Naive thymus-derived CD4-positive, alpha-beta T cell (primary cell): ENCODE data around the gene MPRIP. TPM values are rescaled to one million over a fixed set of nuclear protein-coding genes. Genes with fewer than 3 reads are reported as not detected.
"Not testable (repeated sequence)": the region's sequence is repeated elsewhere in the genome, so short reads cannot be mapped to it uniquely, and the experiment has no call there.

ENCODE experiments used
- ATAC-seq: fragments of 150-1000 bp; cut with Tn5 transposase; 2 replicates; pipeline ENCODE4 v1.10.0; 2021; ENCODE audit warnings: mild to moderate bottlenecking, moderate library complexity
- CTCF ChIA-PET: fragments of 350-600 bp; sonication (Branson Sonifier 250); formaldehyde crosslinking; loops from one replicate; lab custom pipeline; 2021; ENCODE audit warnings: antibody characterized with exemption; lab: Charles Lee
- POLR2A ChIA-PET: fragments of 350-600 bp; sonication (Branson Sonifier 250); formaldehyde crosslinking; loops from one replicate; lab custom pipeline; 2021; ENCODE audit warnings: antibody characterized with exemption, inconsistent platforms; lab: Charles Lee
- DNase-seq, 9 donors: peaks; one replicate each; pipeline versions ENCODE4 v3.0.0 to v3.0.0-alpha.2; 2020 to 2022; ENCODE audit warnings: mixed read lengths in 1 of 9
- H3K27ac ChIP-seq: one replicate; pipeline ENCODE4 v1.7.0; 2013; ENCODE audit warnings: mild to moderate bottlenecking, low read depth, low read length, moderate library complexity
- H3K27me3 ChIP-seq, 2 donors: one replicate each; pipeline ENCODE4 v1.7.0; 2013; ENCODE audit warnings: low read length in 2 of 2, mild to moderate bottlenecking in 2 of 2, moderate library complexity in 2 of 2; ENCODE audit not compliant: control insufficient read depth in 2 of 2, insufficient read depth in 2 of 2
- H3K36me3 ChIP-seq, 3 experiments: 1 replicate in 2 of 3; 2 replicates in 1 of 3; pipeline ENCODE4 v1.7.0; 2013; ENCODE audit warnings: low read length in 3 of 3, mild to moderate bottlenecking in 3 of 3, moderate library complexity in 1 of 3; ENCODE audit not compliant: insufficient read depth in 3 of 3, control insufficient read depth in 2 of 3
- H3K4me1 ChIP-seq, 2 donors: one replicate each; pipeline ENCODE4 v1.7.0; 2013; ENCODE audit warnings: low read length in 2 of 2, mild to moderate bottlenecking in 2 of 2, moderate library complexity in 1 of 2; ENCODE audit not compliant: control insufficient read depth in 2 of 2, insufficient read depth in 2 of 2
- H3K4me3 ChIP-seq: 2 replicates; pipeline ENCODE4 v1.7.0; 2013; ENCODE audit warnings: mild to moderate bottlenecking, low read length
- H3K9me3 ChIP-seq, 3 experiments: 1 replicate in 2 of 3; 2 replicates in 1 of 3; pipeline ENCODE4 v1.7.0; 2013; ENCODE audit warnings: low read length in 3 of 3; ENCODE audit not compliant: control insufficient read depth in 2 of 3
- H3K27ac Mint-ChIP-seq, 9 donors: one replicate each; pipeline ENCODE4 v1.8.0; 2020 to 2022; ENCODE audit warnings: mixed read lengths in 9 of 9, mild to moderate bottlenecking in 8 of 9, moderate library complexity in 5 of 9, inconsistent platforms in 2 of 9
- H3K27me3 Mint-ChIP-seq, 5 donors: one replicate each; pipeline ENCODE4 v1.8.0; 2021 to 2022; ENCODE audit warnings: mixed read lengths in 5 of 5, mild to moderate bottlenecking in 1 of 5
- H3K36me3 Mint-ChIP-seq, 5 donors: one replicate each; pipeline ENCODE4 v1.8.0; 2020 to 2022; ENCODE audit warnings: mixed read lengths in 5 of 5, mild to moderate bottlenecking in 3 of 5, inconsistent platforms in 1 of 5
- H3K4me1 Mint-ChIP-seq, 7 donors: one replicate each; pipeline ENCODE4 v1.8.0; 2020 to 2022; ENCODE audit warnings: mixed read lengths in 7 of 7, mild to moderate bottlenecking in 3 of 7, inconsistent platforms in 1 of 7
- H3K4me3 Mint-ChIP-seq, 10 donors: one replicate each; pipeline ENCODE4 v1.8.0; 2020 to 2022; ENCODE audit warnings: mild to moderate bottlenecking in 10 of 10, mixed read lengths in 10 of 10, moderate library complexity in 6 of 10, inconsistent platforms in 2 of 10
- H3K9me3 Mint-ChIP-seq, 11 donors: one replicate each; pipeline ENCODE4 v1.8.0; 2020 to 2022; ENCODE audit warnings: mixed read lengths in 11 of 11, mild to moderate bottlenecking in 4 of 11, inconsistent platforms in 1 of 11, moderate library complexity in 1 of 11
- intact Hi-C, 2 donors: fragments of 100-400 bp; cut with micrococcal nuclease; formaldehyde crosslinking; loops; one replicate each; pipeline ENCODE4 v1.15.1; 2023
- polyA plus RNA-seq, 2 donors: library from polyadenylated mRNA; unstranded; fragments of 300-500 nt; fragmentation: Illumina TruSeq; gene quantifications; one replicate each; pipeline ENCODE4 v1.2.3, GENCODE V29; 2021
- total RNA-seq, 6 experiments: library from RNA in 5 of 6; stranded (reverse) in 5 of 6; gene quantifications; 1 replicate in 5 of 6; 2 replicates in 1 of 6; pipeline ENCODE4 v1.2.3 and lab custom pipeline; 2021 to 2026

MPRIP gene
- total and polyA plus RNA-seq, 7 experiments from 2014 or later = 18.6 to 259 (median 196) TPM

- Mint-ChIP-seq H3K27me3 (no peaks in the 10 kb centered on the region), H3K36me3 (peaks cover 0 to 14% (median 5%) of the 10 kb centered on the region in 5 donors), H3K27ac (peak overlapping the region in 2 of 9 donors; percentile 12 to 28), H3K4me3 (no peak overlapping the region), H3K9me3 (peaks cover 0 to 2% (median 0%) of the 10 kb centered on the region in 11 donors), H3K4me1 (peaks cover 5 to 22% (median 11%) of the 10 kb centered on the region in 7 donors)
- ChIA-PET POLR2A (interaction anchor here (0.6 to 2.0 kb wide), 6 partner anchors 9 to 121 kb away, joined by 3 to 6 read pairs (median 3); no protein-coding TSS in a partner anchor), CTCF (no interaction called here)
- H3K9me3 ChIP-seq = no peaks in the 10 kb centered on the region
- no peak for DNase-seq
- peaks cover 0 to 15% (median 3%) of the 10 kb centered on the region in 3 experiments for H3K36me3 ChIP-seq
- H3K27ac ChIP-seq = no peak overlapping the region
- no peak for ATAC-seq
- no peaks in the 10 kb centered on the region for H3K4me1 ChIP-seq
- no peaks in the 10 kb centered on the region for H3K27me3 ChIP-seq
- intact Hi-C loops = loop anchor here in 1 of 2 donors (1.0 kb wide), 1 partner anchor 10 kb away; no protein-coding TSS in a partner anchor
- H3K4me3 ChIP-seq = no peak overlapping the region
These were observed 149.7 kb downstream of the MPRIP start for GRCh38 chr17:17191961-17192381.

GRCh38 chr17:17195466-17195865, 153.2 kb downstream of the MPRIP start:
- H3K4me3 Mint-ChIP-seq, ATAC-seq, H3K27me3 Mint-ChIP-seq, DNase-seq, H3K9me3 ChIP-seq, H3K4me3 ChIP-seq, H3K27ac ChIP-seq, H3K4me1 ChIP-seq, intact Hi-C loops, H3K9me3 Mint-ChIP-seq, H3K36me3 ChIP-seq, CTCF ChIA-PET, H3K27me3 ChIP-seq: not testable (repeated sequence)
- Mint-ChIP-seq H3K27ac (peak overlapping the region in 1 of 9 donors; percentile 4), H3K36me3 (peaks cover 0 to 12% (median 5%) of the 10 kb centered on the region in 5 donors), H3K4me1 (peaks cover 0 to 19% (median 6%) of the 10 kb centered on the region in 7 donors)
- POLR2A ChIA-PET = interaction anchor here (1.0 kb wide), 1 partner anchor 9 kb away, joined by 3 read pairs; no protein-coding TSS in a partner anchor

- intact Hi-C loops = no loop called here
- H3K27ac ChIP-seq = no peak overlapping the region
- Mint-ChIP-seq H3K27ac (no peak overlapping the region), H3K27me3 (no peaks in the 10 kb centered on the region), H3K36me3 (peaks cover 0 to 16% (median 5%) of the 10 kb centered on the region in 5 donors), H3K9me3 (no peaks in the 10 kb centered on the region), H3K4me3 (no peak overlapping the region), H3K4me1 (peaks cover 0 to 20% (median 3%) of the 10 kb centered on the region in 7 donors)
- peaks cover 0 to 6% (median 0%) of the 10 kb centered on the region in 3 experiments for H3K36me3 ChIP-seq
- H3K27me3 ChIP-seq = no peaks in the 10 kb centered on the region
- no peak overlapping the region for H3K4me3 ChIP-seq
- ChIA-PET CTCF (no interaction called here), POLR2A (interaction anchor here (1.0 to 1.6 kb wide), 2 partner anchors 10 to 16 kb away, joined by 3 to 4 read pairs; no protein-coding TSS in a partner anchor)
- H3K9me3 ChIP-seq = no peaks in the 10 kb centered on the region
- DNase-seq = no peak
- no peak for ATAC-seq
- H3K4me1 ChIP-seq = no peaks in the 10 kb centered on the region
These were observed 154.5 kb downstream of the MPRIP start for GRCh38 chr17:17196776-17197175.

DNA sequence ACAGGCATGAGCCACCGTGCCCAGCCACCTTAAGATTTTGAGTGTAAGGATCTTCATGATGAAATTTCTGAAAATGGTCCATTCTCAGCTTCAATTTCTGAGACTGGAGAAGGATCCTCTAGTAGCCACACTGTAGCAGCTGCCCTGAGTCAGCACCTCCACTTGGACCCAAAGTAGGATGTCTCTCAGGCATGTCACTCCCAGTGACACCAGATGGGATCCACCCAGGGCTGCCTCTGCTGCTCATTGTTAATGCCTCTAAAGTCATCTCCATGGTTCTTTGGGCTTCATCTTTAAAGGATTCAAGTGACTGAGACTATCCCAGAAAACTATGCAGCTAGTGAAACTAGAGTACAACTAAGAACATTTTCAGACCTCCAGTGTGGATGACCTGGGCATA, 156.0 kb downstream of the MPRIP start:
- no peak overlapping the region for H3K4me3 ChIP-seq
- Mint-ChIP-seq H3K9me3 (no peaks in the 10 kb centered on the region), H3K27me3 (no peaks in the 10 kb centered on the region), H3K36me3 (peaks cover 0 to 27% (median 14%) of the 10 kb centered on the region in 5 donors), H3K27ac (peak overlapping the region in 1 of 9 donors; percentile 20), H3K4me1 (peaks cover 0 to 29% (median 5%) of the 10 kb centered on the region in 7 donors), H3K4me3 (no peak overlapping the region)
- H3K27me3 ChIP-seq = no peaks in the 10 kb centered on the region
- DNase-seq = no peak
- intact Hi-C loops = no loop called here
- no peak for ATAC-seq
- H3K9me3 ChIP-seq = no peaks in the 10 kb centered on the region
- ChIA-PET POLR2A (interaction anchor here (1.5 kb wide), 1 partner anchor 15 kb away, joined by 7 read pairs; no protein-coding TSS in a partner anchor), CTCF (interaction anchor here (1.0 kb wide), 1 partner anchor 54 kb away, joined by 4 read pairs; no protein-coding TSS in a partner anchor)
- H3K4me1 ChIP-seq = peaks cover 0 to under 1% of the 10 kb centered on the region in 2 donors
- H3K27ac ChIP-seq = no peak overlapping the region
- H3K36me3 ChIP-seq = peaks cover 0 to 19% (median 0%) of the 10 kb centered on the region in 3 experiments

GRCh38 chr17:17200311-17200710, 158.1 kb downstream of the MPRIP start:
- Histone ChIP-seq H3K27ac (no peak overlapping the region), H3K9me3 (no peaks in the 10 kb centered on the region), H3K36me3 (peaks cover 0 to 22% (median 0%) of the 10 kb centered on the region in 3 experiments), H3K4me1 (peaks cover 14 to 21% of the 10 kb centered on the region in 2 donors), H3K4me3 (no peak overlapping the region), H3K27me3 (no peaks in the 10 kb centered on the region)
- Mint-ChIP-seq H3K4me1 (peaks cover 14 to 44% (median 21%) of the 10 kb centered on the region in 7 donors), H3K27me3 (no peaks in the 10 kb centered on the region), H3K9me3 (peaks cover 0 to 2% (median 0%) of the 10 kb centered on the region in 11 donors), H3K36me3 (peaks cover 0 to 35% (median 14%) of the 10 kb centered on the region in 5 donors), H3K27ac (peak overlapping the region in 1 of 9 donors; percentile 45), H3K4me3 (no peak overlapping the region)
- DNase-seq = no peak
- ATAC-seq = no peak
- CTCF ChIA-PET = interaction anchor here (1.1 to 1.6 kb wide), 2 partner anchors 10 to 17 kb away, joined by 3 to 5 read pairs; no protein-coding TSS in a partner anchor
- intact Hi-C loops = loop anchor here in 1 of 2 donors (10.0 kb wide), 1 partner anchor 46 kb away; no protein-coding TSS in a partner anchor
- POLR2A ChIA-PET = interaction anchor here (0.7 to 2.4 kb wide), 7 partner anchors 8 to 294 kb away, joined by 3 to 8 read pairs (median 4); no protein-coding TSS in a partner anchor

GRCh38 chr17:17200831-17201230, 158.6 kb downstream of the MPRIP start:
- no peak overlapping the region for H3K4me3 Mint-ChIP-seq

More at GRCh38 chr17:17200831-17201230, 158.6 kb downstream of the MPRIP start:
- peaks cover 0 to 2% (median 0%) of the 10 kb centered on the region in 11 donors for H3K9me3 Mint-ChIP-seq
- no peak overlapping the region for H3K27ac Mint-ChIP-seq
- intact Hi-C loops = loop anchor here in 1 of 2 donors (10.0 kb wide), 1 partner anchor 46 kb away; no protein-coding TSS in a partner anchor
- no peak overlapping the region for H3K27ac ChIP-seq
- H3K36me3 Mint-ChIP-seq = peaks cover 0 to 35% (median 14%) of the 10 kb centered on the region in 5 donors
- ChIA-PET POLR2A (interaction anchor here (0.9 to 2.4 kb wide), 7 partner anchors 9 to 78 kb away, joined by 3 to 8 read pairs (median 5); no protein-coding TSS in a partner anchor), CTCF (interaction anchor here (1.1 to 1.6 kb wide), 2 partner anchors 10 to 17 kb away, joined by 3 to 5 read pairs; no protein-coding TSS in a partner anchor)
- ATAC-seq (no peak), DNase-seq (no peak)
- H3K27me3 ChIP-seq = no peaks in the 10 kb centered on the region
- H3K27me3 Mint-ChIP-seq = no peaks in the 10 kb centered on the region
- peaks cover 17 to 22% of the 10 kb centered on the region in 2 donors for H3K4me1 ChIP-seq
- H3K9me3 ChIP-seq = no peaks in the 10 kb centered on the region
- peaks cover 0 to 22% (median 0%) of the 10 kb centered on the region in 3 experiments for H3K36me3 ChIP-seq
- H3K4me1 Mint-ChIP-seq = peaks cover 16 to 44% (median 21%) of the 10 kb centered on the region in 7 donors
- H3K4me3 ChIP-seq = no peak overlapping the region
